ENCODE measurements around the gene RAD18.

- TF ChIP-seq EZH2 (IDR thresholded peaks at IDR 0.05; ENCODE audit: borderline replicate concordance, low read depth, low read length, poor library complexity, severe bottlenecking) = no peak
- TF ChIP-seq CTCF (conservative IDR thresholded peaks at IDR 0.05; ENCODE audit: low read depth, low read length) = no peak
Observed at GRCh38 chr3:8942115-8942514, 21.2 kb downstream of the RAD18 start.
